KMS-11 (cell line): ENCODE measurements around the gene NSL1.

ENCODE experiments used
- H2AFZ ChIP-seq: fragments of 200-600 bp; sonication (generic); 2 replicates; pipeline ENCODE4 v1.6.1; 2016; ENCODE audit warnings: antibody characterized with exemption, mixed run types, low read depth
- H3K27ac ChIP-seq: fragments of 200-600 bp; sonication (generic); 2 replicates; pipeline ENCODE4 v1.6.1; 2016; ENCODE audit warnings: mild to moderate bottlenecking, mixed run types
- H3K27me3 ChIP-seq: fragments of 200-600 bp; sonication (generic); 2 replicates; pipeline ENCODE4 v1.6.1; 2017; ENCODE audit warnings: mild to moderate bottlenecking, low read depth, mixed run types, moderate library complexity; ENCODE audit not compliant: insufficient read depth
- H3K36me3 ChIP-seq: fragments of 200-600 bp; sonication (generic); 2 replicates; pipeline ENCODE4 v1.6.1; 2017; ENCODE audit warnings: mild to moderate bottlenecking, mixed run types; ENCODE audit not compliant: insufficient read depth
- H3K4me1 ChIP-seq: fragments of 200-600 bp; sonication (generic); 2 replicates; pipeline ENCODE4 v1.6.1; 2016; ENCODE audit warnings: mild to moderate bottlenecking, low read depth, mixed run types; ENCODE audit not compliant: poor library complexity, severe bottlenecking
- H3K4me2 ChIP-seq: fragments of 200-600 bp; sonication (generic); 2 replicates; pipeline ENCODE4 v1.7.0; 2016; ENCODE audit warnings: mild to moderate bottlenecking, mixed run types
- H3K4me3 ChIP-seq: fragments of 200-600 bp; sonication (generic); IDR thresholded peaks from 2 replicates; pipeline ENCODE4 v1.6.1; 2017; ENCODE audit warnings: low read depth, low read length, mixed read lengths; ENCODE audit not compliant: insufficient read depth
- H3K79me2 ChIP-seq: fragments of 200-600 bp; sonication (generic); 2 replicates; pipeline ENCODE4 v1.6.1; 2016; ENCODE audit warnings: low read depth, mixed run types; ENCODE audit not compliant: insufficient read depth
- H3K9ac ChIP-seq: fragments of 200-600 bp; sonication (generic); 2 replicates; pipeline ENCODE4 v1.6.1; 2016; ENCODE audit warnings: mild to moderate bottlenecking, mixed run types
- H4K20me1 ChIP-seq: fragments of 200-600 bp; sonication (generic); 2 replicates; pipeline ENCODE4 v1.6.1; 2016; ENCODE audit warnings: mild to moderate bottlenecking, mixed run types; ENCODE audit not compliant: insufficient read depth
- TF ChIP-seq, protein P1 (sequence below): fragments of 200-600 bp; sonication (generic); conservative IDR thresholded peaks from 2 replicates; pipeline ENCODE4 v1.6.1; 2017; ENCODE audit warnings: low read depth, mild to moderate bottlenecking, antibody characterized with exemption, low read length, moderate library complexity, mixed read lengths

The NSL1 gene

DNA sequence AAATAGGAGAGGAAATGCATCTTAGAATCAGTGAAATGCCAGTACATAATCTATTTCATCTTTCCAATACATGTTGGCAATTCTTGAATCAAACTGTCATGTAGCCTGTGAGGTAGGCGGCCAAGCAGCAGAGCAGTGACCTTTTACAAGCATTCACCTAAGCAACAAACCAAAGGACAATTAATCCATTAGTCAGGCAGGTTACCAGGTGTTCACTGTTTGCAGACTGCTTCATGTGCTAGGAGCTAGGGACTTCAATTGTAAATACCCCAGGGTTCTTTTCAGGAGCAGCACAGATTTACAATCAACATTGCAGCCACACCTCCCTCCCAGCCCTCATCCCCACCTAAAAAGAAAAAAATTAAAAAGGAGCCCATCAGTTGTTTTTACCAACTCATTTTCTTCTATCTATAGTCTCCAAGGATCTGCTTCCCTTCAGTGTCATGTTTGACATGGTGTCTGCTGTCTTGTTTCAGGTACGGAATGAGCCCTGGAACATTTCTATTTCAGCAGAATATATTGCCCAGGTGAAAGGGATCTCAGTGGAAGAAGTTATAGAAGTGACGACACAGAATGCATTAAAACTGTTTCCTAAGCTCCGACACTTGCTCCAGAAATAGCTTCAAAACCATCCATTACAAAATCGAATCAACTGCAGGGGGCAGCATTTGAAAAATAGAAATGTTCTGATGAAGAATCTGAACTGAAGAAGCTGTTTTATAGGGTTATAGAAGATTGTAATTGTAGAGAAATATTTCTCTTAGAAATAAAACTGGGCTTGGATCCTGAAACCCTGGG, 23.2 kb upstream of the NSL1 start:
- Histone ChIP-seq H3K4me1 (no peaks in the 10 kb centered on the region), H3K9ac (no peak overlapping the region), H2AFZ (no peak overlapping the region), H3K4me2 (no peak overlapping the region), H3K79me2 (no peaks in the 10 kb centered on the region), H3K27ac (no peak overlapping the region), H3K27me3 (no peaks in the 10 kb centered on the region), H4K20me1 (no peaks in the 10 kb centered on the region), H3K4me3 (no peak overlapping the region), H3K36me3 (no peaks in the 10 kb centered on the region)
- TF ChIP-seq, protein P1, sequence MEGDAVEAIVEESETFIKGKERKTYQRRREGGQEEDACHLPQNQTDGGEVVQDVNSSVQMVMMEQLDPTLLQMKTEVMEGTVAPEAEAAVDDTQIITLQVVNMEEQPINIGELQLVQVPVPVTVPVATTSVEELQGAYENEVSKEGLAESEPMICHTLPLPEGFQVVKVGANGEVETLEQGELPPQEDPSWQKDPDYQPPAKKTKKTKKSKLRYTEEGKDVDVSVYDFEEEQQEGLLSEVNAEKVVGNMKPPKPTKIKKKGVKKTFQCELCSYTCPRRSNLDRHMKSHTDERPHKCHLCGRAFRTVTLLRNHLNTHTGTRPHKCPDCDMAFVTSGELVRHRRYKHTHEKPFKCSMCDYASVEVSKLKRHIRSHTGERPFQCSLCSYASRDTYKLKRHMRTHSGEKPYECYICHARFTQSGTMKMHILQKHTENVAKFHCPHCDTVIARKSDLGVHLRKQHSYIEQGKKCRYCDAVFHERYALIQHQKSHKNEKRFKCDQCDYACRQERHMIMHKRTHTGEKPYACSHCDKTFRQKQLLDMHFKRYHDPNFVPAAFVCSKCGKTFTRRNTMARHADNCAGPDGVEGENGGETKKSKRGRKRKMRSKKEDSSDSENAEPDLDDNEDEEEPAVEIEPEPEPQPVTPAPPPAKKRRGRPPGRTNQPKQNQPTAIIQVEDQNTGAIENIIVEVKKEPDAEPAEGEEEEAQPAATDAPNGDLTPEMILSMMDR: peak; percentile 53; the same call in 1 of the 2 replicates

DNA sequence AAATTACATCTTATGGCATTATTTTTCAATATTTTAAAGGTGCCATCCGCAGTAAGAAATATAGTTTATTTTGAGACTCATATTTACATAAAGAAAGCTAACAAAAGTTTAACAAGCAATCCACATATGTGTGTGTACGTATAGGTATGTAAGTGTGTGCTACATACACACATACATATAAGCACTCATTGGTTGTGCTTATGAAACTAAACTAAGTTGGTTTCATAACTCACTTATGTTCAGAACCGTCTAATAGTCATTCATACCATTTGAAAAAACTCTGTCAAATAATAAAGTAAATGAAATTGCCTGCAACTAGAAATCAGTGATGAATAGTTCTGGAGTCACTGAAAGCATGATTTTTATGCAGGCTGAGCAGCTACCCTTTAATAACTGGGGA, 14.2 kb upstream of the NSL1 start:
- TF ChIP-seq, protein P1: no peak
- H3K79me2 ChIP-seq: no peaks in the 10 kb centered on the region
- H3K4me3 ChIP-seq: no peak overlapping the region
- H3K36me3 ChIP-seq: no peaks in the 10 kb centered on the region
- H3K4me1 ChIP-seq: no peaks in the 10 kb centered on the region
- H3K4me2 ChIP-seq: no peak overlapping the region
- no peak overlapping the region for H3K27ac ChIP-seq
- H4K20me1 ChIP-seq: no peaks in the 10 kb centered on the region
- H2AFZ ChIP-seq: no peak overlapping the region
- H3K27me3 ChIP-seq: no peaks in the 10 kb centered on the region
- H3K9ac ChIP-seq: no peak overlapping the region

DNA sequence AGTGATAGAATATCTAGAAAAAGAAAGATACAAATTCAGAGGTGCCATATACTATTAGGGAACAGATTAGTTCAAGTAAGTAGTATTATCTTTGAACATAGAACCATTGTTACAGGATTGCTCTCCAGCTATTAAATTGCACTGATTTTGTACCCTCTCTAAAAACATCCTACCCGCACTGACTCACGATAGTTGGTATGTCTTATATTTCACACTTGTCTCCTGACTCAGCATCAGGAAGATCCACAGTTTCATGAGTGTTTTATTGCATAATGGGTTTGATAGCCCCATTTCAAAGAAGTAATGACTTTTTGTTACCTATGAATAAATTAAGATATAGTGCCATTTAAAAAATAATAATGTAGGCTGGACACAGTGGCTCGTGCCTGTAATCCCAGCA, 6.1 kb upstream of the NSL1 start:
- H2AFZ ChIP-seq: no peak overlapping the region
- TF ChIP-seq, protein P1: no peak
- no peaks in the 10 kb centered on the region for H4K20me1 ChIP-seq
- H3K27ac ChIP-seq: no peak overlapping the region
- no peaks in the 10 kb centered on the region for H3K27me3 ChIP-seq
- H3K9ac ChIP-seq: no peak overlapping the region
- no peak overlapping the region for H3K4me2 ChIP-seq
- peaks cover 12% of the 10 kb centered on the region for H3K4me1 ChIP-seq
- no peaks in the 10 kb centered on the region for H3K36me3 ChIP-seq
- no peak overlapping the region for H3K4me3 ChIP-seq
- no peaks in the 10 kb centered on the region for H3K79me2 ChIP-seq

DNA sequence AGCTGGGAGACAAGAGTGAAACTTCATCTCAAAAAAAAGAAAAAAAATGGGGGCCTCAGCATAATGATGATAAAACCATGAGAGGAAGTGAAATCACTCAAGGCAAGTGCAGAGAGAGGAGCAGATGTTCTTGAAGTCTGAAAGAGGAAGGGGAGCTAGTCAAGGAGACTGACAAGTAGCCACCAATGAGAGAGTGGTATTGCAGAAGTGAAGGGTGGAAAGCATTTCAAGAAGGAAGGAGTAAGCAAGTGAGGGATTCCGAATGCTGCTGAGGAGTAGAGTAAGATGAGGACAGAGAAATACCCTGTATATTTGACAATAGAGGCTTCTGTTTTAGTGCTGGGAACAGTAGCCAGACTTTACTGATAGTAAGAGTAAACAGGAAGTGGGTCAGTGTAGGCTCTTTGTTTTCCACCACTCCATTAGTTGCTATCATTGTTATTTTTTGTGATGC, 3.0 kb upstream of the NSL1 start:
- peak overlapping the region; percentile 12; the same call in 1 of the 2 replicates for H3K27ac ChIP-seq
- H3K4me3 ChIP-seq: no peak overlapping the region
- no peak overlapping the region for H2AFZ ChIP-seq
- H4K20me1 ChIP-seq: no peaks in the 10 kb centered on the region
- peak overlapping the region; percentile 1; the same call in 1 of the 2 replicates for H3K4me2 ChIP-seq
- no peaks in the 10 kb centered on the region for H3K79me2 ChIP-seq
- H3K27me3 ChIP-seq: no peaks in the 10 kb centered on the region
- TF ChIP-seq, protein P1: no peak
- H3K4me1 ChIP-seq: peaks cover 26% of the 10 kb centered on the region
- no peaks in the 10 kb centered on the region for H3K36me3 ChIP-seq
- no peak overlapping the region for H3K9ac ChIP-seq
